Measurements from ENCODE around the gene YBX1. TPM values are rescaled to one million over a fixed set of nuclear protein-coding genes. Genes with fewer than 3 reads are reported as not detected.
A peak's percentile ranks its signal among the peaks of the same experiment; 100 is the strongest.
"Not testable (repeated sequence)": the region's sequence is repeated elsewhere in the genome, so short reads cannot be mapped to it uniquely, and the experiment has no call there.

The YBX1 gene
- total RNA-seq, 1 donor from 2014 or later: 1,242 TPM

- no peak for DNase-seq (ENCODE audit: low read depth, low spot score)
- Mint-ChIP-seq H3K9me3 (no peaks in the 10 kb centered on the region), H3K4me3 (no peak overlapping the region), H3K36me3 (ENCODE audit: low read depth) (peaks cover 18% of the 10 kb centered on the region), H3K27ac (ENCODE audit: unreplicated experiment) (no peak overlapping the region), H3K4me1 (no peaks in the 10 kb centered on the region), H3K27me3 (ENCODE audit: low read depth) (no peaks in the 10 kb centered on the region)
- no peak for TF ChIP-seq CTCF (conservative IDR thresholded peaks at IDR 0.05)
These were observed 39.7 kb downstream of the YBX1 start for GRCh38 chr1:42721926-42722325.

- H3K4me1 Mint-ChIP-seq; H3K4me3 Mint-ChIP-seq; H3K27ac Mint-ChIP-seq (ENCODE audit: unreplicated experiment); H3K9me3 Mint-ChIP-seq; H3K27me3 Mint-ChIP-seq (ENCODE audit: low read depth); DNase-seq (ENCODE audit: low read depth, low spot score): not testable (repeated sequence)
- H3K36me3 Mint-ChIP-seq (ENCODE audit: low read depth): peaks cover 14% of the 10 kb centered on the region
These were observed 40.2 kb downstream of the YBX1 start for GRCh38 chr1:42722403-42722802.

- no peak for TF ChIP-seq CTCF (conservative IDR thresholded peaks at IDR 0.05)
- Mint-ChIP-seq H3K27me3 (ENCODE audit: low read depth) (no peaks in the 10 kb centered on the region), H3K27ac (ENCODE audit: unreplicated experiment) (peak overlapping the region; percentile 83), H3K4me1 (no peaks in the 10 kb centered on the region), H3K4me3 (no peak overlapping the region), H3K9me3 (no peaks in the 10 kb centered on the region), H3K36me3 (ENCODE audit: low read depth) (peaks cover 8% of the 10 kb centered on the region)
- no peak for DNase-seq (ENCODE audit: low read depth, low spot score)
These were observed 41.3 kb downstream of the YBX1 start for GRCh38 chr1:42723511-42723910.

- not testable (repeated sequence) for DNase-seq (ENCODE audit: low read depth, low spot score); H3K4me3 Mint-ChIP-seq; H3K27me3 Mint-ChIP-seq (ENCODE audit: low read depth); H3K36me3 Mint-ChIP-seq (ENCODE audit: low read depth); H3K9me3 Mint-ChIP-seq; H3K27ac Mint-ChIP-seq (ENCODE audit: unreplicated experiment); H3K4me1 Mint-ChIP-seq
These were observed 43.6 kb downstream of the YBX1 start for GRCh38 chr1:42725820-42726219.

GRCh38 chr1:42730002-42730401 is 47.8 kb downstream of the YBX1 start:
- no peak overlapping the region for H3K27ac Mint-ChIP-seq (ENCODE audit: unreplicated experiment)
- no peak for TF ChIP-seq CTCF (conservative IDR thresholded peaks at IDR 0.05)

GRCh38 chr1:42730988-42731387 is 48.8 kb downstream of the YBX1 start:
- H3K27me3 Mint-ChIP-seq (ENCODE audit: low read depth): no peaks in the 10 kb centered on the region
- H3K4me1 Mint-ChIP-seq: no peaks in the 10 kb centered on the region
- H3K9me3 Mint-ChIP-seq: no peaks in the 10 kb centered on the region
- no peak for TF ChIP-seq CTCF (conservative IDR thresholded peaks at IDR 0.05)
- DNase-seq (ENCODE audit: low read depth, low spot score): no peak
- no peaks in the 10 kb centered on the region for H3K36me3 Mint-ChIP-seq (ENCODE audit: low read depth)
- H3K4me3 Mint-ChIP-seq: no peak overlapping the region
- H3K27ac Mint-ChIP-seq (ENCODE audit: unreplicated experiment): no peak overlapping the region

More at GRCh38 chr1:42730002-42730401, 47.8 kb downstream of the YBX1 start:
- H3K9me3 Mint-ChIP-seq: no peaks in the 10 kb centered on the region
- H3K27me3 Mint-ChIP-seq (ENCODE audit: low read depth): no peaks in the 10 kb centered on the region
- H3K4me1 Mint-ChIP-seq: no peaks in the 10 kb centered on the region
- no peak overlapping the region for H3K4me3 Mint-ChIP-seq
- DNase-seq (ENCODE audit: low read depth, low spot score): no peak
- no peaks in the 10 kb centered on the region for H3K36me3 Mint-ChIP-seq (ENCODE audit: low read depth)

- TF ChIP-seq CTCF (conservative IDR thresholded peaks at IDR 0.05): no peak
- Mint-ChIP-seq H3K4me1 (no peaks in the 10 kb centered on the region), H3K27me3 (ENCODE audit: low read depth) (no peaks in the 10 kb centered on the region), H3K4me3 (no peak overlapping the region), H3K27ac (ENCODE audit: unreplicated experiment) (no peak overlapping the region), H3K36me3 (ENCODE audit: low read depth) (no peaks in the 10 kb centered on the region), H3K9me3 (no peaks in the 10 kb centered on the region)
- DNase-seq (ENCODE audit: low read depth, low spot score): no peak
These were observed 49.4 kb downstream of the YBX1 start for GRCh38 chr1:42731585-42731984.
